HUDEP-2 (cell line): ENCODE measurements around the gene ARHGEF17.

Experiments used
- DNase-seq, 76 experiments: peaks; one replicate each; lab custom pipeline; 2025; ENCODE audit not compliant: unreplicated experiment in 76 of 76; lab: John Stamatoyannopoulos, UW

Gene ARHGEF17

DNA sequence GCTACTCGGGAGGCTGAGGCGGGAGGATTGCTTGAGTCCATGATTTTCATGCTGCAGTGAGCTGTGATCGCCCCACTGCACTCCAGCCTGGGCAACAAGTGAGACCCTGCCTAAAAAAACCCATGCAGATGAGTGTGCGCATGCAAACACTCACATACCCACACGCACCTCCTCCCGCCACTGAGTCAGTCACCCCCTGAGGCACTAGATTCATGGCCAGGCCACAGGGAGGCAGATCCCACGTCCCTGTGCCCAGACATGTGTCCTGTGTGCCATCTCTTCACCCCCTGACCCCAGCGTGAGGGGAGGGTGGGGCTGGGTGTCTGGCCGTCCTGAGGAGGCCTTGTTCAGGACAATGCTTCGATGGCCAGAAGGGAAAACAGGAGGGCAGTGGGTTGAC lies 83.6 kb downstream of the ARHGEF17 start:
- no peak for DNase-seq

DNA sequence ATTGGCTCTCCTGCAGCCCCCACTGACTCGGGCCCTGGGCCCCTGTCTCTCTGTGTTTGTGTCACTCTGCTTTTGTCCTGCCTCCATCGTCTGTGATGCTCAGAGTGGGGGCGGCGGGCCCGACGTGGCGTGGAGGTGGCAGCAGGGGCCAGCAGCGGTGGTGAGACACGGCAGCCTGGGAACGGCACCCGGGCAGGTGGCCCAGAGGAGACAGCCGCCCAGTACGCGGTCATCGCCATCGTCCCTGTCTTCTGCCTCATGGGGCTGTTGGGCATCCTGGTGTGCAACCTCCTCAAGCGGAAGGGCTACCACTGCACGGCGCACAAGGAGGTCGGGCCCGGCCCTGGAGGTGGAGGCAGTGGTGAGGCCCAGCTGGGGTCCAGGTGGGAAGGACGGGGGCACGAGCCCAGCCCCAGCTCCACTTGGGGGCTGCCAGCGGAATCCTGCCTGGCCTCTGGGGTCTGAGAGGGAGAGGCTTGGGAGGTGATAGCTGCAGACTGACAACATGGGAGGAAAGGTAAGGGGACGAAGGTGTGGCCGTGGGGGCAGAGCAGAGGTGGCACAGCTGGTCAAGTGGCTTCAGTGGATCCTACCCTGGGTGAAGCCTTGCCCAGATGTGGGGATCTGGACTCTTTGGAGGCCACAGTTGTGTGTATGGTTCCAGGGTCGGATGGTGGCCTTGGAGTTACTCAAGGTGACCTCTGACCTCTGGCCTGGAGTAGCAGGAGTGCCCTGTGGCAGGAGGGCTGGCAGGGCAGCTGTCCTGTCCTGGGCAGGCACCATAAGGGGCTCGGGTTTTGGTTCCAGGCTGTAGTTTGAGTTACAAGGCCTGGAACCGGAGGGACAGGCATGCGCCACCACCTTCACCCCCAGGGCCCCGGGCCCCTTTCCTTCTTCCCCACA lies 84.3 kb downstream of the ARHGEF17 start:
- DNase-seq = no peak

DNA sequence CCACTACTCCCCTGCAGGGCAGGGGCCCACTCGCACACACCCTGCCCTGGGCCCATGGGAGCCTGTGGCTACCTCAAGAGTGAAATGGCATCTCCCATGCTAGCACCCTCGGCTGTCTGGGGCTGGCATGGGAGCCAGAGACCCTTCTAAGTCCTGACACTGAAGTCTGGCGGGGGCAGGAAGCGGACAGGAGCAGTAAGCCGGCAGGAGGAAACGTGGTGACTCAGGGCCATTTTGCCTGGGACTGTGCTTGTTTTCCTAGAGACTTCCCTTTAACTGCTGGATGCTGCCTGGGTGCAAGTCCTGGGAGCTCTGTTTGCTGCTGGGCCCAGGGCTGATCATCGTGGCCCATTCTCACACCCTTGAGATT lies 84.9 kb downstream of the ARHGEF17 start:
- no peak for DNase-seq

DNA sequence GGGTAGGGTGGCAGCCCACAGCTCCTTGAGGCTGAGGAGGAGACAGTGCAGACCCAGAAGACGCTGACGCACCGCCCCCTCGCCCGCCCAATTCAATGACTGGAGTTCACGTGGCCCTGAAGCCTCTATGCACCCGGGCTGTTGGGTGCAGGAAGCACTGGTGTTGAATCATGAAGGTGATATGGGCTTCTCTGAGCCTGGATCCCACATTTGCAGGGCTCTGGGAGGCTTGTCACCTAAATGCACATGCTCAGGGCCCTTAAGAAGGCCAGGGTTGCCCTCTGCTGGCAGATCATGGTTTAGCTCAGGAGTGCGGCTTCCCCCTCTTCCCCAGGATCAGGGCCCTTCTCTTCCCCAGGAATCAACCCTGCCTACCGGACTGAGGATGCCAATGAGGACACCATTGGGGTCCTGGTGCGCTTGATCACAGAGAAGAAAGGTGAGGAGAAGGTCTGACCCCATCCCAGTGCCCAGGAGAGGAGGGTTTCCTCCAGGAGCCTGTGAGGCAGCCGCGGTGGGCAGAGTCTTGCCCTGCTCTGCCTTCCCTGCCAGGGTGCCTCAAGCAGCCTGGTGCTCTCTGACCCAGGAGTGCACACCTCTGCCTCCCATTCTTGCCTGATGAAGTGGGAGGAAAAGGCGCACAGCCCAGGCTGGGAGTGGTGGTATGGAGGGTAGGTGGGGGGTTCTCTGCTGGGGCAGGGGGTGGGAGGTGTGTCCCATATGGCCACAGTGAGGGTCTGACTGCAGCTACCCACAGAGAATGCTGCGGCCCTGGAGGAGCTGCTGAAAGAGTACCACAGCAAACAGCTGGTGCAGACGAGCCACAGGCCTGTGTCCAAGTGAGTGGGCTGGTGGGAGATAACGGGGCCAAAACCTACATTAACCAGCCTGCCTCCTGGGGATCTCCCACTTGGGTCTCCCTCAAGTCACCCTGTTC lies 85.7 kb downstream of the ARHGEF17 start:
- DNase-seq = peak in 62 of 76 experiments; percentile 6 to 76 (median 45)

DNA sequence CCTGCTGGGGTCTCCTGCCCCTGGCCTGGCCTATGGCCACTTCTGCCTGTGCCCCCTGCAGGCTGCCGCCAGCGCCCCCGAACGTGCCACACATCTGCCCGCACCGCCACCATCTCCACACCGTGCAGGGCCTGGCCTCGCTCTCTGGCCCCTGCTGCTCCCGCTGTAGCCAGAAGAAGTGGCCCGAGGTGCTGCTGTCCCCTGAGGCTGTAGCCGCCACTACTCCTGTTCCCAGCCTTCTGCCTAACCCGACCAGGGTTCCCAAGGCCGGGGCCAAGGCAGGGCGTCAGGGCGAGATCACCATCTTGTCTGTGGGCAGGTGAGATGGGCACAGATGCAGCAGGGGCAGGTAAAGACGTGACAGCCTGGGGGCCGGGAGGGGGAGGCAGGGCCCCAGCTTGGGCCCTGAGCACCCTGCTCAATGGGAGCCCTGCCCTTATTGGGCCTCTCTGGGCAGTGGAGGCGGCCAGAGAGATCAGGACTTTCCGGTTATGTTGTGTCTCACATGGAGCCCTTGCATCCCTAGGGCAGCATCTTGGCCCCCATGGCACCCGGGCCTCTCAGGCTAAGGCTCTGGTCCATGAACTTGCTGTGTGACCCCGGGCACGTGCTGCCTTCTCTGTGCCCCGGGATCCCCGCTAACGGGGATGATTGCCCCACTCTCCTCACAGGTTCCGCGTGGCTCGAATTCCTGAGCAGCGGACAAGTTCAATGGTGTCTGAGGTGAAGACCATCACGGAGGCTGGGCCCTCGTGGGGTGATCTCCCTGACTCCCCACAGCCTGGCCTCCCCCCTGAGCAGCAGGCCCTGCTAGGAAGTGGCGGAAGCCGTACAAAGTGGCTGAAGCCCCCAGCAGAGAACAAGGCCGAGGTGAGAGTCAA lies 86.6 kb downstream of the ARHGEF17 start:
- no peak for DNase-seq

DNA sequence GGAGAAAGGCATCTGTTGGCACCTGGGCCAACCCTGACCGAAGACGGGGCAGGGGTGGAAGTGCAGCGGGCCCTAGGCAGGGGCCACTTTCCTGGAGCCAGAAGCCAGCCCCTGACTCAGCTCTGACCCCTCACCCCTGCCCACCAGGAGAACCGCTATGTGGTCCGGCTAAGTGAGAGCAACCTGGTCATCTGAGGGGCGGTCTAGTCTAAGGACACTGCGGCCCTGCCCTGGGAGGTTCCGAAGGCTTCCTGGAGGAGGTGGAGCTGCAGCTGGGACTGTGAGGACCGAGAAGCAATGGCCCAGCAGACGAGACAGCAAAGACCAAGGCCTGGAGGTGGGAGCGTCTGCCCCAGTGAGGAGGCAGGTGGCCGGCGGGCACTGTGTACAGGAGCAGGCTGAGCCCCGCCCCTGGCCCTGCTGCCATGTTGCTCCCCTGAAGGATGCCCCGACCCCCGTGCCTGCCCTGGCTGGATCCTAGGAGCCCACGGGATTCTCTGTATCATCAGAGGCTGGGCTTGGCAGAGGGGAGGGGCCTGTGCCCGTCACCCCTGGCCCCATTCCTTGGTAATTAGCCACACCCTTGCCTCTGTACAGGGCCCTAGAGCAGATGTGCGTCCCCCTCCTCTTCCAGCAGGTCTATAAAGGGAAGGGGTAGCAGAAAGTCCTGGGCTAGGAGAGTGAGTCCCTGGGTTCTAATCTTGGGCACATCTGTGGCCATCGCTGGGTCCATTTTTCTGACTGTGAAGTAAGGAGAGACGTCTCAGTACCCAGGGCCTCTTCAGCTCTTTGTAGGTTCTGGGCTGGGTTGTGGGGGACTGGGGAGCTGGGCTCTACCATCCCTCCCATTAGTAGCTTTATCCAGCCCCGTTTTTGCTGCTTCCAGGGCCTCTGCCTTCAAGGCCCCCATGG lies 87.5 kb downstream of the ARHGEF17 start:
- DNase-seq = no peak

DNA sequence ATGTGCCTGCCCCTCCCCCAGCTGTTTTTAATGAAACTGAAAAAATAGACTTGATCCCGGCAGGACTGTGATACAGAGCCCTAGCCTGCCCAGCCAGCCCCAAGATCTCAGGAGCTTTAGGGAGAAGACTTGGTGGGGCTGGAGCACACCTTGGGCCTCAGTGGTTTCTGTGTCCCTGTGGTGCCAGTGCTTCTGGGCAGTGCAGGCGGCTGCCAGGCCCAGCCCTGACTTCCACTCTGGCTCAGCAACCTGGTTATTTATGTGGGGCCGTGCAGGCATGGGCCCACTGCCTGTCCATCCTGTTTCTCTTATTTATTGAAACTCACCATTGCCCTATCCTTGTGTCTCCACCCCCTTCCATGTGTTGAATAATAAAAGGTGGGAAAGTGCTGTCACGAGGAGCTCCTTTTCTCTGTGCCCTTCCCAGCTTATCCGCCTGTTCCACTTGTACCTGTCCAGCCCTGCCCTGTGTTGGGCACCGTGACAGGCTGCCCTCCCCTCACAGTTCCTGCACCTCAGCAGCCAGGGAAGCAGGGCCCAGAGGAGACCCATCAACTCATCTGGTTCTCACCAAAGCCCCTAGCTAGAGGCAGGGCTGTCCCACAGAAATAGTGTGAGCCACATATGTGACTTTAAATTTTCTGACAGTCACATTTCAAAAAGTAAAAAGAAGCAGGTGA lies 88.3 kb downstream of the ARHGEF17 start:
- no peak for DNase-seq

DNA sequence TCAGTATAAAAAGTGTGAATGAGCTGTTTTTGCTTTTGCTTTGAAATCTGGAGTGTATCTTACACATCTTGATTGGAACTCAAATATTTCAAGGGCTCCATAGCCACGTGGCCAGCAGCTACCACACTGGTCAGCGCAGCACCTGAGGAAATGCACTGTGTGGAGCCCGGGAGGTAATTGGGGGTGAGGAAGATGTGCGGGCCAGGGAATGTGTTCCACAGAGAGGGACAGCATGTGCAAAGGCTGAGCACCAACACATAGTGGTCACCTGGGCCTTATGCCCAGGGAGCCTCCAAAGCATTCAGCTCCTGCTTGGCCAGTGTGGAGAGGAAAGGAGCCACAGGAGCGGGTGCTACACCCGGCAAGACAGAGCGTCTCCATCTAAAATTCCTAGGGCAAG lies 88.9 kb downstream of the ARHGEF17 start:
- DNase-seq = no peak

DNA sequence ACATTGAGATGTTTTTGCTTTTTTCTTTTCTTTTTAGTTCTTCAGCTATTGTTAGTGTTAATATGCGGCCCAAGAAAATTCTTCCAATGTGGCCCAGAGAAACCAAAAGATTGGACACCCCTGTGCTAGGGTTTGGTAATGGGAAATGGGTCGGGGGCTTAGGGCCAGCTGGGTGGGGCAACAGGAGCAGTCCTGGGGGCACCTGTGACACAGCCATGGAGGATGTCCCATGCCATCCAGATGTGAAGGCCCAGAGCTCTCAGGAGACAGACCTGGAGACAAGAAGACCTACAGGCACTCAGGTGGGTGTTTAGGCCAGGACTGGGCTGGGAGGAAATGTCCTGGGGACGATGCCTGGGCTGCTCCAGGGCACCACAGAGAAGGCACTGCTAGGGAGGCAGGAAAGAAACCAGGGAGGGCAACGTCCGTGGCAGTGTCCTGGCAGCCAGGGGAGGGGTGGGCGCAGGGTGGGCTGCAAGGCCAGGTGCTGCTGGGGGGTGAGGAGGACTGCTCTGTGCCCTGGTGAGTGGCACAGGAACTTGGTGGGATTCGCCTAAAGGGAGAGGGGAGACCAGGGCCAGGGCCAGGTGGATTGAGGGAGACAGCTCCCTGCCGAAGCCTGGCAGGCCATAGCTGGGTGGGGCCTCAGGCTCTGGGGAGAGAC lies 89.5 kb downstream of the ARHGEF17 start:
- no peak for DNase-seq

DNA sequence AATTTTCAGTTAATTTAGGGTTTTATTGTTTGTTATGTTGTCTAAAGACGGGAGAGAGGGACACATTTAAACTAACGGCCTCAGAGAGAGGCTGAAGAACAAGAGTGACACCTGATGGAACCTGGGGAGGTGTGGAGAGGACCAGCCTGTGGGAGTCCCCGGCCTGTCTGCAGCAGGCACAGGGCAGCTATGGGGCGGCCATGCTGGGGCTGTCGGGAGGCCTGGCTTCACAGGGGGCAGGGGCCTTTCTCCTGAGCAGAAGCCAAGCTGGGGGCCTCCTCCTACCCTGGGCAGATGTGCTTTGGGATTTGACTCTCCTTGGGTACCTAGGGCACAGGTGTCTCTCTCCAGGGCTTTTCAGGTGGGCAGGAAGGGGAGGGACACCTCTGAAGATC lies 90.1 kb downstream of the ARHGEF17 start:
- no peak for DNase-seq

DNA sequence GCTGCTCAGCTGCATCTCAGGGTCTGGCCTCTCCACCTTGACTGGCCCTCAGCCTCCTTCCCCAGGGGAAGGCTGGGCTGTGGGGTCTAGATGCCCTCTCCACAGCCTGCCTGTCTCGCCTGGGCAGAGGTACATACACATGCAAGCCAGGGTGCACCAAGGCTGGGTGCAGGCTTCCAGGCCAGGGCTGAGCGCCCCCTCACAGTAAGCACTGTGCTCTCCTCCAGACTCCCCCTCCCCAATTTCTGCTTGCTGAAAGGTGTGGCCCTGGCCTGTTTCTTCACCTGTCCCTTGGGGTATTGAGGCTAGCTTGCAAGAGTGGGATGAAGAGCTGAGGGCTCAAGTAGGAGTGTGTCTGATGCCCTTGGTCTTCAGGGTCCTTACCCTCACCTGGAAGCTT lies 90.6 kb downstream of the ARHGEF17 start:
- DNase-seq = no peak

DNA sequence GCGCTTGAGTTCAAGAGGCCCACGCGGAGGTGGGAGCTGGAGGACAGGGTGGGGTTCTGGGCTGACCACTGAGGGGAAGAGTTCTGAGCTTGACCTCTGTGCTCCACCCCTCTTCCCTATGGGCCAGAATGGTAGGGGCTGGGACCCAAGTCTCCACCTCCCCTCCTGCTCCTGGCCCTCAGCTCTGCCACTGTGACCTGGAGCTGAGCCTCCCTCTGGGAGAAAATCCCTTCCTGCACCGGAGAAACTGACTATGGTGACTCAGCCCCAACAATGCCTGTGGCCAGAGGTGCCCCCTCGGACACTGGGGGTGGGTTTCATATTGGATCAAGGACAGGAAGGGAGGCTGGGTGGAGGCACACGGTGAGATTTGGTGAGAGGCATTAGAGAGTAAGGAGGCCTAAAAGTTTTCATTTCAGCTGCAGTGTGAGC lies 91.1 kb downstream of the ARHGEF17 start:
- DNase-seq = no peak

DNA sequence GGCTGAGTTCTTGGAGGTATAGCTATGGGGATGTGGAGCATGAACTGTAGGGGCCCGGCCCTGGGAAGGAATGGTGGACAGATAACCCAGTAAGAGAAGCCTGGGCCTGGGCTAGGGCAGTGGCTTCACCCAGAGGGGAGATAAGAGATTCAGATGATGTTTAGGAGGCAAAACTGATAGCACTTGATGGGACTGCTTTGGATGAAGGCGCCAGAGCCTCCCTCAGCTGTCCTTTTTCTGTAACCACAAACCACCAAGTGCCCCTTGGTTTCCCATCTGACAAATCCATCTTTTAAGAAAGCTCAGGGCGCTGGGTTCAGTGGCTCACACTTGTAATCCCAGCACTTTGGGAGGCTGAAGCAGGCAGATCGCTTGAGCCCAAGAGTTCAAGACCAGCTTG lies 91.6 kb downstream of the ARHGEF17 start:
- peak in 5 of 76 experiments; percentile 17 to 31 (median 21) for DNase-seq

DNA sequence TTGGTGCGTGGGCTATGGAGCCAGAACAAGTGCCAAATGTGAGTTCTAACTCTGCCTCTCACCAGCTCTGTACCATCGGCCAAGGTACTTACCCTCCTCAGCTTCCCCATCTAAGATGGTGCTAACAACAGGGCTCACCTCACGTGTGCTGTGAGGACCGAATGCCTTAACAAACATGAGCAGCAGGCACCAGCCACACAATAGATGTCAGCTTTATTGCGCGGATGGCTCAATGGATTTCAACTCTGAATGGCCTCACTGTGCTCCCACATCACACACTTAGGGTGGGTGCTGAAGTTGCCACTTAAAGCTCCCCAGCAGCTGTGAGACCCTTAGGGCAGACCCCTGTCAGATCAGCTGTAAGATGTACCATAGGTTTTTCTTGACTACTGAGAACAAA lies 92.2 kb downstream of the ARHGEF17 start:
- DNase-seq = no peak

DNA sequence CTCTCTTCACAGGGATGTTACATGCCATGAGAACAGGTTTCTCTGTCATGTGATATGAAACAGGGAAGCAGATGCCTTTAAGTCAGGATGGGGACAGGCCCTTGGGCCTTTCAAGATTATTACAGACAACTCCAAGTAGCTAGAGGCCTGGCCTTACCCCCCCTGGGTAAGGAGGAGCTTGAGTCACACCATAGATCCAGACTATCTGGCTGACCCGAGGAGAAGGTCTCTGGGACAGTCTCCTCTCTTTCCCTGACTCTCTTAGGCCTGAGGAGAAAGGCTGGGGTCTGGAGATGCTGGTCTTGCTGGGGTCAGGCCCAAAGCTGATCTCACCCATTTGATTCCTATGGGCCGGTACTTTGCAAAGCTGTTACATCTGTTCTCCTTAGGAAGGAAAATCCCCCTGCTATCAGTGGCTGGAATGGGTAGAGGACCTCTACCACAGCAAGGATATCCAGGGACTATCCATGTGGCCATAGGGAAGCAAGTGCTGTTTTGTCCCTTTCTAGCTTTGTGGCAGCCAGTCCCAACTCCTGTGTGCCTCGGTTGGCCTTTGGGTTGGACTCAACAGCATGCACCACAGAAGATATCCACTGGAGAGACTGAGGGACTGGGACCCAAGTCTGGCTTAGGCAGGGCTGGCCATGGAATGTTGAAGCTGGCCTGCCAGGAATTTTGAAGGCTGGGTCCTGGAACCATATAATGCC lies 93.3 kb downstream of the ARHGEF17 start:
- no peak for DNase-seq

DNA sequence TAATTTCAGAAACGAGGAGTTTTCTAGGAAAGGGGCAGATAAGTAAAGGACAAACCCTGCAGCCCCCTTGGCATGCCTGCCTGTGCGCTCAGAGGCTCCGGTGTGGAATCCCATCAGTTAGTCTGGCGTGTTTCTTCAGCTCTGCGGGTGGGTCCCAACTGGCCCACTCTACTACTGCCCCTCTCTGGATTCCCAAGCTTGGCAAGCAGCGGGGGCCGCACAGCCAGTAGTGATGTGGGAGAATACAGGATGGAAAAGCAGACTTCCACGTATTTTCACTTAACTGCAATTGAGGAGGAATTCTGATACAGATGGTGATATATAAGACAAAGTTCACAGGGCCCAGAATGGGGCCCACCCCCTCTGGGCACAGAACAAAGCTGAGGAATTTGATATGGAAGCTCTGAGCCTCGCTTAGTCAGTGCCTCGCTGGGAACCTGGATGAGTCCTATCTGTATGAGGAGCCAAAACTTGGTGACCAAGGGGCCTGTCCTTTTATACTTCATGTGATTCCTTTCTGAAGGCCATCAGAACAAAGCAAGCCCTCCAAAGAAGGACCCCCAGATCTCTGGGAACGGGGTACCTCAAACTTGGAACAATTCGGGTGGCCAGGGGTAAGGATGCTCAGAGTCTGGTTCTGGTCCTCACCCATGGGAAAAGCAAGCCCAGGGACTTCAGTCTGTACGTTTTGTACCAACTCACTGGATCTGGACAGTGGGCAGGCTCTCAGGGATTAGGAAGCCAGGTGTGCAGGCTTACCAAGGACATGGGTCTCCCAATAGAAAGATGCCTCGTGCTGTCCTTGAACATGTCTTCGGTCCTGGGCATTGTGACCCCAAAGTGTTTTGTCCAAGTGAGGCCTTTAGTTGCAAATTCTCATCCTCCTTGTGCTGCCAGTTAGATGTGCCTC lies 94.1 kb downstream of the ARHGEF17 start:
- no peak for DNase-seq

DNA sequence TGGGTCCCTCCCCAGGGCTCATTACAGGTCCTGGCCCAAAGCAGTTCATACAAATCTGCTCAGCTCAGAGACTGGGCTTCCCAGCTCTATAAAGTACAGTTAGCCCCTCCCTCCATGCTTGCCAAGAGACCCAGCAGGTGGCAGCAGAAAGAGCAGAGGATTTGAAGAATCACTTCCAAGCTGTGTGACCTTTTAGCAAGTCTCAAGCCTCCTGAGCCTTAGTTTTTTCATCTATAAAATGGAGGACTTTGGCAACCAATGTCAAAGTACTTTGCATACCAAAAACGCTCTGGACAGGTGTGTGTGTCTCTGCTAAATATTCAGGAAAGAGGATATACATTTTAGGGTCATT lies 94.7 kb downstream of the ARHGEF17 start:
- DNase-seq = peak in 14 of 76 experiments; percentile 7 to 42 (median 16)
